GM08714 (cell line): Measurements from ENCODE around the gene PILRA.
"Not testable (repeated sequence)": the region's sequence is repeated elsewhere in the genome, so short reads cannot be mapped to it uniquely, and the experiment has no call there.

ENCODE experiments used
- H3K4me3 ChIP-seq: fragments of 200-500 bp; sonication (Bioruptor generic); 2 replicates; pipeline ENCODE4 v1.5.1; 2014; ENCODE audit warnings: mild to moderate bottlenecking, low read length, inconsistent platforms
- ZNF274 ChIP-seq: IDR thresholded peaks from 2 replicates; pipeline ENCODE4 v1.6.1; 2012; ENCODE audit warnings: mild to moderate bottlenecking, low read depth, low read length

PILRA gene

GRCh38 chr7:100367676-100368613, 5.3 kb upstream of the PILRA start:
- TF ChIP-seq ZNF274: no peak
- no peak overlapping the region for H3K4me3 ChIP-seq

DNA sequence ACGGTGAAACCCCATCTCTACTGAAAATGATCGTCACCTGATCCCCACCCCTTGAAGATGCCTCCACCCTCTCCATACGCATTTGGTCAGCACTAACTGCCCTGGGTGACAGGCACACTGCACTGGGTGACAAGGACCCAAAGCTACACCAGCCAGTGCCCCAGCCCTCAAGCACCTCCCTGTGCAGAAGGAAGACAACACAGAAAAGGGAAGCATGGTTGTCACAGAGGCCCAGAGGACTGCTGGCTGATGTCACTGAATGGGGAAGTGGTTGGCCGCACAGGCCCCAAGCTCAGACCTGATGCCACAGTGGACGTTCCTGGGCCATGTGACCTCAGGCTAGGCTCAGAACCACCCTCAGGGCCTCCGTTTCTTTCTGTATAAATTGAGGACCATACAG, 4.2 kb upstream of the PILRA start:
- H3K4me3 ChIP-seq: no peak overlapping the region
- no peak for TF ChIP-seq ZNF274

DNA sequence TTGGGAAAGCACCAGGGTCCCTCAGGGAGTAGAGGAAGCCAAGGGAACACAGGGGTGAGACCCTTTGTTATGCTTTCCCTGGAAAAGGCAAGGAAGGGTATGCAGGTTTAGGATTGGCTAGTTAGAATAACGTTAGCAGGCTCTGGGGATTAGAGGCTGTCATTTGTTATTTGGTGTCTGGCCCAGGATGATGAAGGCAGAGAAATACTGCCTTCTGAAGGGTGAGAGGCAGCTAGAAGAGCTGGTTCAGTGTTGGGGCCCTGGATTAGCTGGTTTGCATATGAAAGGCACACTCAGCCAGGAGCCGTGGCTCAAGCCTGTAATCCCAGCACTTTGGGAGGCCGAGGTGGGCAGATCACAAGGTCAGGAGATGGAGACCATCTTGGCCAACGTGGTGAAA, 3.0 kb upstream of the PILRA start:
- H3K4me3 ChIP-seq: no peak overlapping the region
- no peak for TF ChIP-seq ZNF274

DNA sequence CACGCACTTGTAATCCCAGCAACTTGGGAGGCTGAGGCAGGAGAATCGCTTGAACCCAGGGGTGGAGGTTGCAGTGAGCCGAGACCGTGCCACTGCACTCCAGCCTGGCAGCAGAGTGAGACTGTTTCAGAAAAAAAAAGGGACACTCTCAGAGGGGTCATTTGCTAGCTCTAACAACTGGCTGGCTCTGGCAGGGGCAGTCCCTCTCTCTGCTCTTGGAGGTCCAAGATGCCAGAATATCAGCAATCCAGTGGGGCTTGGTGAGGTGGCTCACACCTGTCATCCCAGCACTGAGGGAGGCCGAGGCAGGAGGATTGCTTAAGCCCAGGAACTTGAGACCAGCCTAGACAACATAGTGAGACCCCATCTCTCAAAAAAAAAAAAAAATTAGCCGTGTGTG, 2.5 kb upstream of the PILRA start:
- H3K4me3 ChIP-seq: no peak overlapping the region
- no peak for TF ChIP-seq ZNF274

GRCh38 chr7:100371561-100372171, 1.6 kb upstream of the PILRA start:
- no peak overlapping the region for H3K4me3 ChIP-seq
- no peak for TF ChIP-seq ZNF274

DNA sequence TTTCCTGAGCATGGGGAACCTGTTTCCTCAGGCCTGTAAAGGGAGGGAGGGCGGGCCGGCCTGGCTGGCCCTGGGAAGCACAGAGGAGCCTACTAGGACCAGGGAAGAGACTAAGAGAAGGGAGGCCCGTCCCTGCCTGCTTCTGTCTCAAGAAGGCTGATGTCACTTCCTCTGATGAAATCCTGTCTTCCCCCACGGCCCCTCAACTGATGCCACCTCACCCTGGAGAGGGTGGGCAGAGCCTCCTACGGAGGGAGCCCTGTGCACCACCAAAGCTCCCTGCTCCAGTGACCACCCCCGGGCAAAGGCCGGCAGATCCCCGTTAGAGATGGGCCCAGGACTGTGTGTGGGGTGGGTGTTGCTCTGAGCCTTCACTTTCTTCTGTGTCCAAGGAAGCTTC, 1.0 kb upstream of the PILRA start:
- no peak for TF ChIP-seq ZNF274
- H3K4me3 ChIP-seq: no peak overlapping the region

DNA sequence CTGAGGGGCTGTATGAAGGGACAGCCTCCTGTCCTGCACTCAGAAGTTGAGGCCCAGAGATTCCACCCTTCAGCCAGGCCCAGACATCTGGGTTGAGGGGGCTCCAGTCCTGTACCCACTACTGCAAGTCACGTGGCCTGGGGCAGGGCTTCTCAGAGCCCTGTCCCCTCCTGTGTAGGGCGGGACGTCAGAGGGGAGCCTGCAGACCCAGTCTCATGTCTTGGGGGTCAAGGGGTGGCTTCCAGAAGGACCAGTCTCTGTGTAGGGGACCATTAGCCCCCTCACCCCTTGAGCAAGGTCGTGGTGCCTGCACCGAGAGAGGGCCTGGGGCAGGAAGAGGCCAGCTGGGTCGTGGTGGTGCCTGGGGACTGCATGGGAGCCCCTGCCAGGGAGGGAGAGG, 593 bp upstream of the PILRA start:
- H3K4me3 ChIP-seq: no peak overlapping the region
- no peak for TF ChIP-seq ZNF274

DNA sequence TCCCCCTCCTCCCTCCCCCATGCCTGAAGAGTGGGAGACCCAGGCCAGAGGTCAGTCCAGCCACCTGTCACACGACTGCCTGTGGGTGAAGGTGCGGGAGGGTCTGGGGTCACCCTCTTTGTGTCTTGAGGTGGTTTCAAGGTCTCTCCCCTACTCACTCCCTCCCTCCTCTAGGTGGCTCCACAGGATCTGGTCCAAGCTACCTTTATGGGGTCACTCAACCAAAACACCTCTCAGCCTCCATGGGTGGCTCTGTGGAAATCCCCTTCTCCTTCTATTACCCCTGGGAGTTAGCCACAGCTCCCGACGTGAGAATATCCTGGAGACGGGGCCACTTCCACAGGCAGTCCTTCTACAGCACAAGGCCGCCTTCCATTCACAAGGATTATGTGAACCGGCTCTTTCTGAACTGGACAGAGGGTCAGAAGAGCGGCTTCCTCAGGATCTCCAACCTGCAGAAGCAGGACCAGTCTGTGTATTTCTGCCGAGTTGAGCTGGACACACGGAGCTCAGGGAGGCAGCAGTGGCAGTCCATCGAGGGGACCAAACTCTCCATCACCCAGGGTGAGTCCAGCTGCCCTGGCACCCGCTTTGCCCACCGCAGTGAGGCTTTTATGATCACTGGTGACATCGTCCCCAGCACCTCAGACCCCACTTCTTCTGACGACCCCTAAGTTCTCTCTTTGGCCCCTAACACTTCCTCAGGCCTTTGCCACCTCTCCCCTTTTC, 747 bp downstream of the PILRA start:
- peak overlapping the region; percentile 56; the same call in 1 of the 2 replicates for H3K4me3 ChIP-seq

- peak overlapping the region; percentile 56; the same call in 1 of the 2 replicates for H3K4me3 ChIP-seq
- TF ChIP-seq ZNF274: no peak
Observed at GRCh38 chr7:100374601-100375000, 1.3 kb downstream of the PILRA start.

DNA sequence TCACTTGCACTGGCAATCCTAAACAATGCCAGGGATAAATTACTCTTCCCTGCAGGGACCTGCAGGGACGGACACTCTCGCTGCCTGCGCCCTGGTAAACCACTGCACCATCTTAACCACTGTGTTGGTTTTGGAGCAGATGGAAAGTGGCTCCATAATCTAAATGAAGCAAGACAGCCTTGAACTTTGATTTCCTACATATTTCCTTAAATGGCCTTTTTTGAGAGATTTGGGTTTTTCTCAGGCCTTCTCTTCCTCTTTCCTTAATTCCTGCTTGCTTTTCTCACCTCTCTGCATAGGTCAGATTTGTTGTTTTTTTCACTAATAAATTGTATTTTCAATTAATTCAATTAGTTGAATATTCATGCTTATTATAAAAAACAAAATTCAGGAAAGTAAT, 2.8 kb downstream of the PILRA start:
- TF ChIP-seq ZNF274: no peak

DNA sequence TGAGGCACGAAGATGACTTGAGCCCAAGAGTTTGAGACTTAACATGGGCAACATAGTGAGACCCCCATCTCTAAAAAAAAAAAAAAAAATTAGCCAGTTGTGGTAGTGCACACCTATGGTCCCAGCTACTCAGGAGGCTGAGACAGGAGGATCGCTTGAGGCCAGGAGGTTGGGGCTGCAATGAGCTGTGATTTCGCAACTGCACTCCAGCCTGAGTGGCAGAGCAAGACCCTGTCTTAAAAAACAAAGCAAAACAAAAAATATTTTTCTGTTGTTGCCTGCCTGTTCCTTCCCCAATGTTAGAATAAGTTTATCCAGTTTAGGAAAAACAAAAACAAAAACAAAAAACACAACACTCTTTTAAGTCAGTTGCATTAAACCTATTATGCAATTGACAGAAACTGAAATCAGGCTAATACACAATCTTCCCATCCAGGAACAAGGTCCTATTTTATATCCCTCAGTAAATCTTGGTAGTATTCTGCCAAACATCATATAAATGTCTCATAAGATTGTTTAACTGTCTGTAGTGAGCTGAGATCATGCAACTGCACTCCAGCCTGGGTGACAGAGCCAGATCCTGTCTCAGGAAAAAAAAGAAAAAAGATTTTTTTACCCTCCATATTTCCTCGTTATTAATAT, 4.9 kb downstream of the PILRA start:
- H3K4me3 ChIP-seq: no peak overlapping the region
- TF ChIP-seq ZNF274: no peak

More for the DNA sequence above, 2.8 kb downstream of the PILRA start:
- peak overlapping the region; percentile 15; the same call in 1 of the 2 replicates for H3K4me3 ChIP-seq

- no peak for TF ChIP-seq ZNF274
- H3K4me3 ChIP-seq: no peak overlapping the region
Observed at GRCh38 chr7:100380196-100380595, 6.9 kb downstream of the PILRA start.

DNA sequence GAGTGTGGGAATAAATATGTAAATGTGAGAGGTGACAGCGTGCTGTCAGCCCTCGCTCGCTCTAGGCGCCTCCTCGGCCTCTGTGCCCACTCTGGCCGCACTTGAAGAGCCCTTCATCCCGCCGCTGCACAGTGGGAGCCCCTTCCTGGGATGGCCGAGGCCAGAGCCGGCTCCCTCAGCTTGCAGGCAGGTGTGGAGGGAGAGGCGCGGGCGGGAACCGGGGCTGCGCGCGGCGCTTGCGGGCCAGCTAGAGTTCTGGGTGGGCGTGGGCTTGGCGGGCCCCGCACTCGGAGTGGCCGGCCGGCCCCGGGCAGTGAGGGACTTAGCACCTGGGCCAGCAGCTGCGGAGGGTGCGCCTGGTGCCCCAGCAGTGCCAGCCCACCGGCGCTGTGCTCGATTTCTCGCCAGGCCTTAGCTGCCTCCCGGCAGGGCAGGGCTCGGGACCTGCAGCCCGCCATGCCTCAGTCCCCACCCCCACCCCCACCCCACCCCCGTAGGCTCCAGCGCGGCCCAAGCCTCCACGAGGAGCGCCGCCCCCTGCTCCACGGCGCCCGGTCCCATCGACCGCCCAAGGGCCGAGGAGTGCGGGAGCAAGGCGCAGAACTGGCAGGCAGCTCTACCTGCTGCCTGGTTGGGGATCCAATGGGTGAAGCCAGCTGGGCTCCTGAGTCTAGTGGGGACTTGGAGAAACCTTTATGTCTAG, 8.4 kb downstream of the PILRA start:
- H3K4me3 ChIP-seq: not testable (repeated sequence)

GRCh38 chr7:100382234-100382853, 9.1 kb downstream of the PILRA start:
- H3K4me3 ChIP-seq: not testable (repeated sequence)
